Measurements from ENCODE around the gene WDR91. TPM values are rescaled to one million over a fixed set of nuclear protein-coding genes. Genes with fewer than 3 reads are reported as not detected.
"Not testable (repeated sequence)": the region's sequence is repeated elsewhere in the genome, so short reads cannot be mapped to it uniquely, and the experiment has no call there.

Gene WDR91
- total RNA-seq, 1 donor from 2014 or later = 14.5 TPM

GRCh38 chr7:135236727-135237126 is 25.4 kb upstream of the WDR91 start:
- no peaks in the 10 kb centered on the region for H3K36me3 Mint-ChIP-seq (ENCODE audit: low read depth)
- no peak overlapping the region for H3K4me3 Mint-ChIP-seq
- TF ChIP-seq, protein P1, sequence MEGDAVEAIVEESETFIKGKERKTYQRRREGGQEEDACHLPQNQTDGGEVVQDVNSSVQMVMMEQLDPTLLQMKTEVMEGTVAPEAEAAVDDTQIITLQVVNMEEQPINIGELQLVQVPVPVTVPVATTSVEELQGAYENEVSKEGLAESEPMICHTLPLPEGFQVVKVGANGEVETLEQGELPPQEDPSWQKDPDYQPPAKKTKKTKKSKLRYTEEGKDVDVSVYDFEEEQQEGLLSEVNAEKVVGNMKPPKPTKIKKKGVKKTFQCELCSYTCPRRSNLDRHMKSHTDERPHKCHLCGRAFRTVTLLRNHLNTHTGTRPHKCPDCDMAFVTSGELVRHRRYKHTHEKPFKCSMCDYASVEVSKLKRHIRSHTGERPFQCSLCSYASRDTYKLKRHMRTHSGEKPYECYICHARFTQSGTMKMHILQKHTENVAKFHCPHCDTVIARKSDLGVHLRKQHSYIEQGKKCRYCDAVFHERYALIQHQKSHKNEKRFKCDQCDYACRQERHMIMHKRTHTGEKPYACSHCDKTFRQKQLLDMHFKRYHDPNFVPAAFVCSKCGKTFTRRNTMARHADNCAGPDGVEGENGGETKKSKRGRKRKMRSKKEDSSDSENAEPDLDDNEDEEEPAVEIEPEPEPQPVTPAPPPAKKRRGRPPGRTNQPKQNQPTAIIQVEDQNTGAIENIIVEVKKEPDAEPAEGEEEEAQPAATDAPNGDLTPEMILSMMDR (conservative IDR thresholded peaks at IDR 0.05) = no peak
- peaks cover 2% of the 10 kb centered on the region for H3K4me1 Mint-ChIP-seq
- no peak overlapping the region for H3K27ac Mint-ChIP-seq (ENCODE audit: unreplicated experiment)
- no peak for DNase-seq (ENCODE audit: low read depth, low spot score)
- H3K9me3 Mint-ChIP-seq = no peaks in the 10 kb centered on the region
- no peaks in the 10 kb centered on the region for H3K27me3 Mint-ChIP-seq (ENCODE audit: low read depth)

DNA sequence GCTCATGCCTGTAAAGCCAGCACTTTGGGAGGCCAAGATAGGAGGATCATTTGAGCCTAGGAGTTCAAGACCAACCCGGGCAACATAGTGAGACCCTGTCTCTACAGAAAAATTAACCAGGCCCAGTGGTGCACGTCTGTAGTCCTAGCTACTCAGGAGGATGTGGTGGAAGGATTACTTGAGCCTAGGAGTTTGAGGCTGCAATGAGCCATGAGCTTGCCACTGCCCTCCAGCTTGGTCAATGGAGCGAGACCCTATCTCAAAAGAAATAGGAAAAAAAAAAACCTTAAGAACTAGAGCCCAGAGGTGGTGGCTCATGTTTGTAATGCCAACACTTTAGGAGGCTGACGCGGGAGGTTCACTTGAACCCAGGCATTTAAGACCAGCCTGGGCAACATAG is 24.5 kb upstream of the WDR91 start:
- Mint-ChIP-seq H3K4me3 (no peak overlapping the region), H3K9me3 (no peaks in the 10 kb centered on the region), H3K4me1 (peaks cover 4% of the 10 kb centered on the region), H3K36me3 (ENCODE audit: low read depth) (no peaks in the 10 kb centered on the region), H3K27me3 (ENCODE audit: low read depth) (no peaks in the 10 kb centered on the region), H3K27ac (ENCODE audit: unreplicated experiment) (no peak overlapping the region)
- TF ChIP-seq, protein P1 (conservative IDR thresholded peaks at IDR 0.05) = no peak
- DNase-seq (ENCODE audit: low read depth, low spot score) = no peak

DNA sequence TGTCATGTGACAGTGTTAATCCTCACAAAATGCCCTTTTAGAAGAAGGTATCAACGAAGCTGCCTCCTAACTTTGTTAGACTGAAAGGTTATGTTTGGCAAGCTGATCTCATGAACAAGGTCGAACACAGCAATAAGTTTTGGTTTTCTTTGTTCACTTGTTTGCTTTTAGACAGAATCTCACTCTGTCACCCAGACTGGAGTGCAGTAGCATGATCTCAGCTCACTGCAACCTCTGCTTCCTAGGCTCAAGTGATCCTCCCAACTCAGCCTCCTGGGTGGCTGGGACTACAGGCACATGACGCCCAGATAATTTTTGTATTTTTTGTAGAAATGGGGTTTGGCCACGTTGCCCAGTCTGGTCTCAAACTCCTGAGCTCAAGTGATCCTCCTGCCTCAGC is 23.4 kb upstream of the WDR91 start:
- no peak for DNase-seq (ENCODE audit: low read depth, low spot score)
- H3K4me1 Mint-ChIP-seq = peaks cover 4% of the 10 kb centered on the region
- H3K4me3 Mint-ChIP-seq = no peak overlapping the region
- TF ChIP-seq, protein P1 (conservative IDR thresholded peaks at IDR 0.05) = no peak
- no peaks in the 10 kb centered on the region for H3K27me3 Mint-ChIP-seq (ENCODE audit: low read depth)
- H3K36me3 Mint-ChIP-seq (ENCODE audit: low read depth) = no peaks in the 10 kb centered on the region
- H3K9me3 Mint-ChIP-seq = no peaks in the 10 kb centered on the region
- H3K27ac Mint-ChIP-seq (ENCODE audit: unreplicated experiment) = no peak overlapping the region

GRCh38 chr7:135234095-135234494 is 22.8 kb upstream of the WDR91 start:
- not testable (repeated sequence) for H3K27me3 Mint-ChIP-seq (ENCODE audit: low read depth); H3K9me3 Mint-ChIP-seq; H3K4me1 Mint-ChIP-seq; H3K27ac Mint-ChIP-seq (ENCODE audit: unreplicated experiment); DNase-seq (ENCODE audit: low read depth, low spot score); H3K36me3 Mint-ChIP-seq (ENCODE audit: low read depth); H3K4me3 Mint-ChIP-seq

GRCh38 chr7:135233570-135233969 is 22.2 kb upstream of the WDR91 start, which contains the start of gene STRA8:
Gene STRA8, plus strand, starts transcription at chr7:135233838. Its CDS starts 6,687 bp downstream, at chr7:135240525.
- Mint-ChIP-seq H3K9me3 (peaks cover under 1% of the 10 kb centered on the region), H3K4me3 (no peak within 1 kb of the TSS)

DNA sequence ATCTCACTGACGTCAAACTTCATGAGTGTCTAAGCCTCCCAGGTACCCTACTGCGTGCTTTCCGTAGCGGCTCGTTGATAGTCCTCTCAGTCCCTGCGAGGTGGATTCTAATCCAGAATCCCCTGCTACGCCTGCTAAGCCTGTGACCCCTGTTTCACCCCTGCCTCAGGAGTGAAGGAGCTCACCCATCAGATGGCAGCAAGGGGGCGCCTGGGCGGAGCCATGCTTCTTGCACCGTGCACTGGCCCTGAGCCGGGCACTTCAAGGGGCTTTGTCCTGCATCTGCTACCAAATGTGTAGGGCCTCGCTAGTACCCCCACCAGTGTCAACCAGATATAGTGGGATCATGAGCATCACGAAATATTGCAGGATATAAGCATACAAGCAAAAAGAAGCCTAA is 21.4 kb upstream of the WDR91 start:
- TF ChIP-seq, protein P1 (conservative IDR thresholded peaks at IDR 0.05) = peak; percentile 18
- Mint-ChIP-seq H3K36me3 (ENCODE audit: low read depth) (no peaks in the 10 kb centered on the region), H3K4me1 (peaks cover 4% of the 10 kb centered on the region), H3K27ac (ENCODE audit: unreplicated experiment) (no peak overlapping the region), H3K4me3 (no peak overlapping the region), H3K27me3 (ENCODE audit: low read depth) (no peaks in the 10 kb centered on the region), H3K9me3 (peaks cover 2% of the 10 kb centered on the region)
- no peak for DNase-seq (ENCODE audit: low read depth, low spot score)

More at GRCh38 chr7:135233570-135233969, 22.2 kb upstream of the WDR91 start, which contains the start of gene STRA8:
- no peak for DNase-seq (ENCODE audit: low read depth, low spot score)
- Mint-ChIP-seq H3K4me1 (peaks cover 4% of the 10 kb centered on the region), H3K27me3 (ENCODE audit: low read depth) (no peaks in the 10 kb centered on the region), H3K36me3 (ENCODE audit: low read depth) (no peaks in the 10 kb centered on the region), H3K27ac (ENCODE audit: unreplicated experiment) (peak within 1 kb of the TSS; percentile 19)
- TF ChIP-seq, protein P1 (conservative IDR thresholded peaks at IDR 0.05) = no peak

All from neural crest cell (in vitro differentiated cells).